Transverse colon (tissue), 4 donors: ENCODE data around the gene ZSWIM4. TPM values are rescaled to one million over a fixed set of nuclear protein-coding genes. Genes with fewer than 3 reads are reported as not detected.

Experiments used
- DNase-seq: peaks from one replicate; pipeline ENCODE4 v3.0.0-alpha.2; 2019
- H3K27ac ChIP-seq, 4 donors: fragments of 200-600 bp; sonication (generic); 2 replicates each; pipeline ENCODE4 v1.5.1; 2016 to 2018; ENCODE audit warnings: inconsistent platforms in 4 of 4
- H3K27me3 ChIP-seq: fragments of 200-600 bp; sonication (generic); 2 replicates; pipeline ENCODE4 v1.5.1; 2017; ENCODE audit warnings: inconsistent platforms
- H3K36me3 ChIP-seq, 4 donors: fragments of 200-600 bp; sonication (generic); 2 replicates each; pipeline ENCODE4 v1.5.1; 2017 to 2019; ENCODE audit warnings: inconsistent platforms in 4 of 4
- H3K4me1 ChIP-seq, 4 donors: fragments of 200-600 bp; sonication (generic); 2 replicates each; pipeline ENCODE4 v1.5.1; 2017 to 2020; ENCODE audit warnings: inconsistent platforms in 4 of 4
- H3K4me3 ChIP-seq, 4 donors: fragments of 200-600 bp; sonication (generic); 1 replicate in 1 of 4; 2 replicates in 3 of 4; pipeline versions ENCODE4 v1.5.1 to v1.6.1; 2017 to 2019; ENCODE audit warnings: inconsistent platforms in 4 of 4
- H3K9me3 ChIP-seq, 2 donors: fragments of 200-600 bp; sonication (generic); 2 replicates each; pipeline ENCODE4 v1.5.1; 2017 to 2019; ENCODE audit warnings: inconsistent platforms in 2 of 2
- CTCF ChIP-seq, 5 experiments: fragments of 200-600 bp in 3 of 5; fragments of 450-650 bp in 2 of 5; sonication (generic) in 3 of 5; IDR thresholded peaks; 1 replicate in 2 of 5; 2 replicates in 3 of 5; pipeline ENCODE4 v1.5.1; 2016 to 2017; ENCODE audit warnings: antibody characterized with exemption in 5 of 5, inconsistent platforms in 3 of 5, mild to moderate bottlenecking in 2 of 5, moderate library complexity in 1 of 5
- EP300 ChIP-seq: sonication (generic); formaldehyde crosslinking; IDR thresholded peaks from one replicate; pipeline ENCODE4 v1.6.1; 2017; ENCODE audit warnings: antibody characterized with exemption, low read depth
- POLR2A ChIP-seq: fragments of 450-650 bp; IDR thresholded peaks from one replicate; pipeline ENCODE4 v1.6.1; 2016; ENCODE audit warnings: antibody characterized with exemption, mild to moderate bottlenecking, moderate library complexity
- POLR2AphosphoS5 ChIP-seq, 3 donors: sonication (generic); formaldehyde crosslinking; IDR thresholded peaks; one replicate each; pipeline ENCODE4 v1.6.1; 2016; ENCODE audit warnings: antibody characterized with exemption in 3 of 3
- WGBS, 2 donors: methylation state at CpG; one replicate each; pipeline ENCODE4 v1.1.5; 2018; ENCODE audit warnings: low coverage in 1 of 2; 5-methylcytosine and 5-hydroxymethylcytosine counted together
- in situ Hi-C, 4 donors: fragments of 200-750 bp; cut with MboI; loops; one replicate each; pipeline versions ENCODE4 v1.15.0 to v1.15.1; 2017; ENCODE audit warnings: low sequenced_read_pairs in 3 of 4, low pct_ligation_motif_present in 1 of 4, low pct_unique_long_range_greater_than_20kb in 1 of 4
- intact Hi-C: fragments of 100-400 bp; cut with DNase I; formaldehyde crosslinking; loops from one replicate; pipeline ENCODE4 v1.15.1; 2023; ENCODE audit warnings: low total_unique reads
- small RNA-seq, 4 donors: library from RNA; depleted of rRNA; stranded (forward); fragments of <200 nt; gene quantifications; one replicate each; pipeline ENCODE3, GENCODE V24; 2016
- total RNA-seq, 4 donors: library from RNA; depleted of rRNA; stranded (reverse); fragments of >200 nt; gene quantifications; one replicate each; pipeline ENCODE4 v1.1.0, GENCODE V29; 2016

The ZSWIM4 gene
- total RNA-seq, 4 donors from 2014 or later: 2.3 to 5.1 (median 2.9) TPM

GRCh38 chr19:13881251-13881691 is 86.0 kb downstream of the ZSWIM4 start:
- intact Hi-C loops: loop anchor here (2.0 kb wide), 1 partner anchor 194 kb away; no protein-coding TSS in a partner anchor
- WGBS, 2 donors: 45 to 50% methylated on average over 2 to 12 of the region's 12 CpGs
- Histone ChIP-seq H3K9me3 (no peaks in the 10 kb centered on the region), H3K36me3 (no peaks in the 10 kb centered on the region), H3K27ac (peak overlapping the region; percentile 72 to 85 (median 84)), H3K4me3 (no peak overlapping the region), H3K27me3 (no peaks in the 10 kb centered on the region), H3K4me1 (peaks cover 14 to 49% (median 37%) of the 10 kb centered on the region in 4 donors)
- TF ChIP-seq EP300: no peak
- no peak for TF ChIP-seq CTCF (IDR thresholded peaks at IDR 0.05)
- no peak for TF ChIP-seq POLR2A
- TF ChIP-seq POLR2AphosphoS5 (IDR thresholded peaks at IDR 0.05): no peak
- in situ Hi-C loops: loop anchor here in 2 of 4 donors (10.0 to 25.0 kb wide), 2 partner anchors 174 to 181 kb away; partner anchors contain the start of genes MISP3 (in 1 of the 2) and PALM3 (in 1 of the 2)
- DNase-seq: no peak

Small RNA genes lying within 50 kb of the gene (small RNA-seq; reads per million reads assigned to genes)
- gene MIR181C (52.0 to 336 (median 249) reads per million in 4 donors), gene MIR181D (33.0 to 232 (median 142) reads per million in 4 donors), gene RN7SL619P (0 reads per million in 4 donors)

Other genes with a start within 250 kb of the ZSWIM4 start
- gene MRI1, start 30.9 kb upstream of the ZSWIM4 start, total RNA-seq: 100 to 1,000 TPM in 2 of 4 donors, 10 to 100 TPM in 2; 63.0 to 304 (median 99.2) TPM
- gene C19orf53, start 21.0 kb upstream of the ZSWIM4 start, total RNA-seq: 100 to 1,000 TPM in 2 of 4 donors, 10 to 100 TPM in 2; 48.6 to 111 (median 94.2) TPM
- gene NANOS3, start 81.7 kb downstream of the ZSWIM4 start, total RNA-seq: not detected
- 100 to 1,000 TPM in 1 of 4 donors, 1 to 10 TPM in 3; 5.2 to 102 (median 6.7) TPM for gene BRME1, start 110.7 kb downstream of the ZSWIM4 start, total RNA-seq
- 100 to 1,000 TPM; 113 to 294 (median 177) TPM for gene CC2D1A, start 110.8 kb downstream of the ZSWIM4 start, total RNA-seq
- gene PODNL1, start 143.0 kb downstream of the ZSWIM4 start, total RNA-seq: 10 to 100 TPM in 1 of 4 donors, 1 to 10 TPM in 3; 3.0 to 15.3 (median 3.2) TPM
- gene DCAF15, start 157.1 kb downstream of the ZSWIM4 start, total RNA-seq: 10 to 100 TPM; 26.2 to 61.7 (median 35.8) TPM
- gene RFX1, start 210.9 kb downstream of the ZSWIM4 start, total RNA-seq: 1 to 10 TPM; 3.7 to 9.0 (median 8.1) TPM
- gene RLN3, start 232.7 kb downstream of the ZSWIM4 start, total RNA-seq: not detected
- gene IL27RA, start 236.3 kb downstream of the ZSWIM4 start, total RNA-seq: 1 to 10 TPM in 3 of 4 donors, under 1 TPM in 1; 0.37 to 2.1 (median 1.5) TPM